Thoracic aorta (tissue), 2 donors: ENCODE measurements around the gene IQSEC1. TPM values are rescaled to one million over a fixed set of nuclear protein-coding genes. Genes with fewer than 3 reads are reported as not detected.
"Not testable (repeated sequence)": the region's sequence is repeated elsewhere in the genome, so short reads cannot be mapped to it uniquely, and the experiment has no call there.

ENCODE experiments used
- ATAC-seq: fragments of 150-250 bp; one replicate; pipeline ENCODE4 v1.8.0; 2017; ENCODE audit warnings: low read depth; ENCODE audit not compliant: insufficient number of reproducible peaks, low FRiP score
- DNase-seq: peaks from one replicate; pipeline ENCODE4 v3.0.0-alpha.2; 2020; ENCODE audit warnings: low spot score
- H3K27ac ChIP-seq, 2 donors: fragments of 200-600 bp; sonication (generic); 1 replicate in 1 of 2; 2 replicates in 1 of 2; pipeline ENCODE4 v1.5.1; 2016; ENCODE audit warnings: mild to moderate bottlenecking in 2 of 2, moderate library complexity in 2 of 2
- H3K27me3 ChIP-seq: fragments of 200-600 bp; sonication (generic); replicated peaks from 2 replicates; pipeline ENCODE4 v1.6.0; 2016; ENCODE audit warnings: mild to moderate bottlenecking; ENCODE audit not compliant: insufficient read depth
- H3K36me3 ChIP-seq: fragments of 200-600 bp; sonication (generic); one replicate; pipeline ENCODE4 v1.5.1; 2016
- H3K4me1 ChIP-seq, 2 donors: fragments of 200-600 bp; sonication (generic); 1 replicate in 1 of 2; 2 replicates in 1 of 2; pipeline versions ENCODE4 v1.5.1 to v1.6.0; 2016; ENCODE audit warnings: low read depth in 2 of 2, mild to moderate bottlenecking in 1 of 2; ENCODE audit not compliant: control insufficient read depth in 1 of 2
- H3K4me3 ChIP-seq: fragments of 200-600 bp; sonication (generic); 2 replicates; pipeline ENCODE4 v1.5.1; 2016; ENCODE audit warnings: mild to moderate bottlenecking
- H3K9me3 ChIP-seq: fragments of 200-600 bp; sonication (generic); 2 replicates; pipeline ENCODE4 v1.5.1; 2016
- CTCF ChIP-seq: fragments of 200-600 bp; sonication (generic); IDR thresholded peaks from one replicate; pipeline ENCODE4 v1.5.1; 2019; ENCODE audit warnings: antibody characterized with exemption
- total RNA-seq, 2 donors: library from RNA; depleted of rRNA; stranded (reverse); fragments of >200 nt; gene quantifications; one replicate each; pipeline versions ENCODE4 v1.1.0 to v1.2.3, GENCODE V29; 2016

IQSEC1 gene
- total RNA-seq, 2 donors from 2014 or later: 93.6 to 121 TPM

DNA sequence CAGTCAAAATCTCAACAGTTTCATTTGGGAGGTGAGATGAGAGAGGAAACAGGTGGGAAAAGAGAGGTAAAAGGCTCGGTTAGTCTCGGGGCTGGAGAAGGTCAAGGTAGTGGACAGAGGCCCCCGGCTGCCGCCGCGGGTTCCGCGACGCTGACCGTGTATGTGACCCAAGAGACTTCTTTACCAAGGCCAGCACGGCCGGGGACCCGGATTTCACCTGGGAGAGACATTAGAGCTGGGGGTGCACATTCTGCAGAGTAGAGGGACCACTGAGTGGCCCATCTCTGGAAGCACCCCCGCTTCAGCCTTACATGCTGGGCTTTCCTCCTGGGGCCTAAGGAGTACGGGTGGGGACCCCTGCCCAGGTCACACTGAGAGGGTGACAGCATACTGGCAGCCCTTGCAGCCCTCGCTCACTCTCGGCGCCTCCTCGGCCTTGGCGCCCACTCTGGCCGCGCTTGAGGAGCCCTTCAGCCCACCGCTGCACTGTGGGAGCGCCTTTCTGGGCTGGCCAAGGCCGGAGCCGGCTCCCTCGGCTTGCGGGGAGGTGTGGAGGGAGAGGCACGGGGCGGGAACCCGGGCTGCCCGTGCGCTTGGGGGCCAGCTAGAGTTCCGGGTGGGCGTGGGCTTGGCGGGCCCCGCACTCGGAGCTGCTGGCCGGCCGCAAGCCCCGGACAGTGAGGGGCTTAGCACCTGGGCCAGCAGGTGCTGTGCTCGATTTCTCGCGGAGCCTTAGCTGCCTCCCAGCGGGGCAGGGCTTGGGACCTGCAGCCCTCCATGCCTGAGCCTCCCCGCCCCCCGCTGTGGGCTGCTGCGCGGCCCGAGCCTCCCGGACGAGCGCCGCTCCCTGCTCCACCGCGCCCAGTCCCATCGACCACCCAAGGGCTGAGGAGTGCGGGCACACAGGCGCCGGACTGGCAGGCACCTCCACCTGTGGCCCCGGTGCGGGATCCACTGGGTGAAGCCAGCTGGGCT lies 190.6 kb downstream of the IQSEC1 start:
- H3K36me3 ChIP-seq: no peaks in the 10 kb centered on the region
- no peaks in the 10 kb centered on the region for H3K27me3 ChIP-seq
- H3K4me3 ChIP-seq: no peak overlapping the region
- ATAC-seq (no peak), DNase-seq (no peak)
- peaks cover 3 to 25% of the 10 kb centered on the region in 2 donors for H3K4me1 ChIP-seq
- H3K27ac ChIP-seq: no peak overlapping the region
- no peak for TF ChIP-seq CTCF
- no peaks in the 10 kb centered on the region for H3K9me3 ChIP-seq

- H3K27ac ChIP-seq, DNase-seq, H3K36me3 ChIP-seq, H3K9me3 ChIP-seq, H3K4me3 ChIP-seq, H3K27me3 ChIP-seq, ATAC-seq: not testable (repeated sequence)
- H3K4me1 ChIP-seq: peaks cover 3 to 25% of the 10 kb centered on the region in 2 donors
These were observed 191.4 kb downstream of the IQSEC1 start for GRCh38 chr3:12881858-12882257.

GRCh38 chr3:12879191-12879815 lies 193.9 kb downstream of the IQSEC1 start:
- Histone ChIP-seq H3K27ac (no peak overlapping the region), H3K36me3 (no peaks in the 10 kb centered on the region), H3K27me3 (no peaks in the 10 kb centered on the region), H3K9me3 (no peaks in the 10 kb centered on the region), H3K4me3 (no peak overlapping the region), H3K4me1 (peaks cover 3 to 20% of the 10 kb centered on the region in 2 donors)
- DNase-seq: no peak
- TF ChIP-seq CTCF: no peak
- ATAC-seq: no peak

- not testable (repeated sequence) for H3K27me3 ChIP-seq, DNase-seq, H3K36me3 ChIP-seq, H3K9me3 ChIP-seq, H3K4me3 ChIP-seq, ATAC-seq, H3K27ac ChIP-seq
- H3K4me1 ChIP-seq: peaks cover 2 to 16% of the 10 kb centered on the region in 2 donors
These were observed 194.5 kb downstream of the IQSEC1 start for GRCh38 chr3:12878758-12879157.

GRCh38 chr3:12878141-12878574 lies 195.1 kb downstream of the IQSEC1 start:
- Histone ChIP-seq H3K27me3 (no peaks in the 10 kb centered on the region), H3K27ac (no peak overlapping the region), H3K36me3 (no peaks in the 10 kb centered on the region), H3K4me3 (no peak overlapping the region), H3K9me3 (no peaks in the 10 kb centered on the region), H3K4me1 (peaks cover 0 to 12% of the 10 kb centered on the region in 2 donors)
- no peak for ATAC-seq
- no peak for DNase-seq
- no peak for TF ChIP-seq CTCF

DNA sequence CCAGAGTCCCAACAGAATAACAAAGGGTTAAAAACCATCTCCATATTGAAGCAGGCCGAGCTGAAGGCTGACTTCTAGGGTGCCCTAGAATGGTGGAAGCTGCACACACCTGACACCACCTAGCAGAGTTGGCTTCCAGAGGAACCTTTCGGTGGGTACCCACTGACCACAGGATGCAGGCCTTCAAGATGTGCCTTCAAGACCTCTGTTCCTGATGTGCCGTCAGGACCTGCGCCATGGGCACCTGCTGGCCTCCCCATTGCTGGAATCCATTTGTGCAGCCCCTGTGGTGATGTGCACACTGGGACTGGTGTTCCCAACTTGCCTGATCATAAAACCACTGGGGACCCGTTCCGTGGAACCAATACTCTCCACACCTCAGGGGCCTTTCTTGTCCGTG lies 196.2 kb downstream of the IQSEC1 start:
- peaks cover 0 to 12% of the 10 kb centered on the region in 2 donors for H3K4me1 ChIP-seq
- no peak for TF ChIP-seq CTCF
- no peaks in the 10 kb centered on the region for H3K9me3 ChIP-seq
- H3K36me3 ChIP-seq: no peaks in the 10 kb centered on the region
- H3K27me3 ChIP-seq: no peaks in the 10 kb centered on the region
- DNase-seq (no peak), ATAC-seq (no peak)
- no peak overlapping the region for H3K27ac ChIP-seq
- no peak overlapping the region for H3K4me3 ChIP-seq
